H1 (cell line): ENCODE results near the gene SLFN14. TPM values are rescaled to one million over a fixed set of nuclear protein-coding genes. Genes with fewer than 3 reads are reported as not detected.

Experiments
- CTCF ChIA-PET: fragments of 300-600 bp; sonication (Branson Sonifier 250); formaldehyde crosslinking; loops from one replicate; lab custom pipeline; 2021; ENCODE audit not compliant: partially characterized antibody; lab: Charles Lee
- POLR2A ChIA-PET: fragments of 300-600 bp; sonication (Branson Sonifier 250); formaldehyde crosslinking; loops from one replicate; lab custom pipeline; 2021; ENCODE audit warnings: inconsistent platforms; ENCODE audit not compliant: partially characterized antibody; lab: Charles Lee
- DNase-seq, 2 experiments: peaks; one replicate each; pipeline versions ENCODE4 v3.0.0 to v3.0.0-alpha.2; 2010 to 2022; ENCODE audit warnings: low spot score in 2 of 2, low read depth in 1 of 2, mixed read lengths in 1 of 2
- FAIRE-seq: peaks from 2 replicates; lab custom pipeline; 2011; peaks lifted over from hg19 to GRCh38; lab: Jason Lieb, UNC
- H2AFZ ChIP-seq: 2 replicates; pipeline ENCODE4 v1.8.1; 2012; ENCODE audit warnings: low read length, inconsistent platforms
- H2AK5ac ChIP-seq: 2 replicates; pipeline ENCODE4 v1.6.1; 2013; ENCODE audit warnings: low read depth, low read length
- H2BK120ac ChIP-seq: replicated peaks from 2 replicates; pipeline ENCODE3; 2013; ENCODE audit warnings: low read depth, low read length, inconsistent platforms
- H2BK12ac ChIP-seq: 2 replicates; pipeline ENCODE4 v1.6.1; 2013; ENCODE audit warnings: low read depth, low read length
- H2BK15ac ChIP-seq: 2 replicates; pipeline ENCODE4 v1.6.1; 2013; ENCODE audit warnings: low read length
- H2BK20ac ChIP-seq: 2 replicates; pipeline ENCODE4 v1.6.1; 2013; ENCODE audit warnings: low read length
- H2BK5ac ChIP-seq: 2 replicates; pipeline ENCODE4 v1.6.1; 2013; ENCODE audit warnings: low read depth, low read length
- H3K14ac ChIP-seq: 2 replicates; pipeline ENCODE4 v1.6.1; 2013; ENCODE audit warnings: inconsistent platforms; ENCODE audit not compliant: insufficient read length
- H3K18ac ChIP-seq: 2 replicates; pipeline ENCODE4 v1.6.1; 2013; ENCODE audit warnings: low read length; ENCODE audit errors: extremely low read depth
- H3K23ac ChIP-seq: 2 replicates; pipeline ENCODE4 v1.6.1; 2013; ENCODE audit warnings: inconsistent platforms; ENCODE audit not compliant: insufficient read length
- H3K23me2 ChIP-seq: 2 replicates; pipeline ENCODE4 v1.6.1; 2013; ENCODE audit warnings: low read depth, low read length
- H3K27ac ChIP-seq: 2 replicates; pipeline ENCODE4 v1.6.1; 2011; ENCODE audit warnings: low read depth, low read length, inconsistent platforms
- H3K27me3 ChIP-seq, 4 experiments: replicated peaks in 1 of 4; 1 replicate in 1 of 4; 2 replicates in 3 of 4; pipeline versions ENCODE4 v1.6.1 to v1.8.1; 2011 to 2013; ENCODE audit warnings: low read length in 3 of 4, mild to moderate bottlenecking in 3 of 4, inconsistent platforms in 2 of 4, mixed read lengths in 2 of 4, moderate library complexity in 1 of 4; ENCODE audit not compliant: control insufficient read depth in 3 of 4, insufficient read depth in 3 of 4; ENCODE audit errors: extremely low read depth in 1 of 4
- H3K36me3 ChIP-seq, 4 experiments: 2 replicates each; pipeline versions ENCODE4 v1.6.1 to v1.8.1; 2011 to 2013; ENCODE audit warnings: mild to moderate bottlenecking in 4 of 4, low read length in 3 of 4, moderate library complexity in 2 of 4, control low read depth in 1 of 4, inconsistent platforms in 1 of 4; ENCODE audit not compliant: insufficient read depth in 4 of 4, control insufficient read depth in 2 of 4
- H3K4ac ChIP-seq: replicated peaks from 2 replicates; pipeline ENCODE3; 2013; ENCODE audit warnings: low read length, low read depth, mixed read lengths, inconsistent platforms; ENCODE audit not compliant: insufficient read length
- H3K4me1 ChIP-seq, 4 experiments: replicated peaks in 1 of 4; 1 replicate in 1 of 4; 2 replicates in 3 of 4; pipeline versions ENCODE4 v1.6.1 to v1.8.1; 2011 to 2013; ENCODE audit warnings: low read length in 3 of 4, inconsistent platforms in 2 of 4, mixed read lengths in 1 of 4; ENCODE audit not compliant: insufficient read depth in 4 of 4, control insufficient read depth in 3 of 4
- H3K4me2 ChIP-seq, 2 experiments: 2 replicates each; pipeline versions ENCODE4 v1.6.1 to v1.8.1; 2011 to 2013; ENCODE audit warnings: low read depth in 2 of 2, low read length in 2 of 2, control low read depth in 1 of 2, inconsistent platforms in 1 of 2, mild to moderate bottlenecking in 1 of 2; ENCODE audit not compliant: insufficient read depth in 1 of 2
- H3K4me3 ChIP-seq, 4 experiments: fragments of 200-600, 300-600 bp in 1 of 4; sonication (generic), shearing (Covaris generic), sonication (Bioruptor Twin) in 1 of 4; 2 replicates each; pipeline versions ENCODE4 v1.5.1 to v1.8.1; 2011 to 2016; ENCODE audit warnings: low read length in 4 of 4, low read depth in 3 of 4, control low read depth in 2 of 4, inconsistent platforms in 2 of 4, mild to moderate bottlenecking in 2 of 4, mixed read lengths in 1 of 4, moderate library complexity in 1 of 4; ENCODE audit not compliant: insufficient read depth in 2 of 4; ENCODE audit errors: extremely low read depth in 1 of 4
- H3K56ac ChIP-seq: replicated peaks from 2 replicates; pipeline ENCODE3; 2013; ENCODE audit warnings: low read depth, mild to moderate bottlenecking, mixed read lengths, low read length, inconsistent platforms; ENCODE audit not compliant: insufficient read length
- H3K79me1 ChIP-seq: 2 replicates; pipeline ENCODE4 v1.6.1; 2013; ENCODE audit warnings: low read depth, low read length, control low read depth
- H3K79me2 ChIP-seq, 2 experiments: 2 replicates each; pipeline versions ENCODE4 v1.6.1 to v1.8.1; 2012 to 2013; ENCODE audit warnings: low read length in 2 of 2, mild to moderate bottlenecking in 2 of 2, inconsistent platforms in 1 of 2; ENCODE audit not compliant: insufficient read depth in 2 of 2, control insufficient read depth in 1 of 2
- H3K9ac ChIP-seq, 4 experiments: replicated peaks in 1 of 4; 1 replicate in 1 of 4; 2 replicates in 3 of 4; pipeline versions ENCODE4 v1.6.1 to v1.8.1; 2011 to 2013; ENCODE audit warnings: low read depth in 3 of 4, low read length in 3 of 4, control low read depth in 2 of 4, mild to moderate bottlenecking in 2 of 4, moderate library complexity in 2 of 4, inconsistent platforms in 1 of 4; ENCODE audit errors: extremely low read depth in 1 of 4
- H3K9me3 ChIP-seq, 2 experiments: 2 replicates each; pipeline versions ENCODE4 v1.6.1 to v1.8.1; 2012 to 2013; ENCODE audit warnings: mild to moderate bottlenecking in 2 of 2, moderate library complexity in 2 of 2, control low read depth in 1 of 2, inconsistent platforms in 1 of 2, low read depth in 1 of 2, low read length in 1 of 2, mixed read lengths in 1 of 2; ENCODE audit not compliant: insufficient read depth in 2 of 2
- H4K20me1 ChIP-seq, 2 experiments: replicated peaks in 1 of 2; 2 replicates each; pipeline versions ENCODE3 to v1.8.1; 2011 to 2013; ENCODE audit warnings: inconsistent platforms in 2 of 2, low read length in 2 of 2, mild to moderate bottlenecking in 1 of 2; ENCODE audit not compliant: insufficient read depth in 2 of 2, control insufficient read depth in 1 of 2
- H4K5ac ChIP-seq: 2 replicates; pipeline ENCODE4 v1.6.1; 2013; ENCODE audit warnings: low read length, low read depth, mixed read lengths, inconsistent platforms; ENCODE audit not compliant: insufficient read length
- H4K8ac ChIP-seq: 2 replicates; pipeline ENCODE4 v1.8.0; 2013; ENCODE audit warnings: mild to moderate bottlenecking, moderate library complexity, low read length, inconsistent platforms; ENCODE audit not compliant: insufficient read depth; ENCODE audit errors: extremely low read depth
- H4K91ac ChIP-seq: replicated peaks from 2 replicates; pipeline ENCODE3; 2013; ENCODE audit warnings: low read length, mixed read lengths, inconsistent platforms; ENCODE audit not compliant: insufficient read length
- CBX5 ChIP-seq: fragments of 300-800, 300-1000 bp; sonication (generic); IDR thresholded peaks from 2 replicates; pipeline ENCODE4 v1.7.1; 2016; ENCODE audit warnings: antibody characterized with exemption, low read length, low read depth
- CEBPB ChIP-seq: IDR thresholded peaks from 2 replicates; pipeline ENCODE4 v1.6.1; 2012; ENCODE audit warnings: low read depth, low read length
- EGR1 ChIP-seq: IDR thresholded peaks from 2 replicates; pipeline ENCODE4 v1.6.1; 2011; ENCODE audit warnings: low read depth, low read length, borderline replicate concordance
- FOSL1 ChIP-seq: IDR thresholded peaks from 2 replicates; pipeline ENCODE4 v1.6.1; 2011; ENCODE audit warnings: mild to moderate bottlenecking, low read depth, low read length, moderate library complexity; ENCODE audit not compliant: insufficient read depth
- KDM4A ChIP-seq: IDR thresholded peaks from one replicate; pipeline ENCODE4 v1.7.1; 2012; ENCODE audit warnings: low read depth, mild to moderate bottlenecking, moderate library complexity, low read length, inconsistent platforms; ENCODE audit not compliant: severe bottlenecking
- POLR2AphosphoS5 ChIP-seq: IDR thresholded peaks from 2 replicates; pipeline ENCODE4 v1.6.1; 2011; ENCODE audit warnings: low read depth, low read length
- SIRT6 ChIP-seq: IDR thresholded peaks from one replicate; pipeline ENCODE4 v1.7.1; 2012; ENCODE audit warnings: low read length, inconsistent platforms
- SIX5 ChIP-seq: IDR thresholded peaks from 2 replicates; pipeline ENCODE4 v1.6.1; 2011; ENCODE audit warnings: mild to moderate bottlenecking, low read depth, low read length
- SP1 ChIP-seq: IDR thresholded peaks from 2 replicates; pipeline ENCODE4 v1.6.1; 2011; ENCODE audit warnings: low read depth, low read length
- YY1 ChIP-seq: IDR thresholded peaks from 2 replicates; pipeline ENCODE4 v1.6.1; 2011; ENCODE audit warnings: low read depth, mild to moderate bottlenecking, low read length
- WGBS, 2 experiments: shearing (Covaris generic) in 1 of 2; methylation state at CpG; one replicate each; pipeline versions ENCODE4 v1.1.6 to v1.1.7; 2013 to 2015; ENCODE audit warnings: low lambda C conversion rate in 2 of 2, mixed read lengths in 2 of 2, inconsistent platforms in 1 of 2, low coverage in 1 of 2, missing lambda C conversion rate in 1 of 2; ENCODE audit not compliant: insufficient replicate concordance in 2 of 2, insufficient coverage in 1 of 2, insufficient read length in 1 of 2; ENCODE audit errors: extremely low coverage in 1 of 2, missing lambda C conversion rate in 1 of 2; 5-methylcytosine and 5-hydroxymethylcytosine counted together
- polyA plus RNA-seq, 7 experiments: library from polyadenylated mRNA; depleted of rRNA in 3 of 7; stranded (reverse) in 5 of 7; unstranded in 2 of 7; fragments of >200 nt in 5 of 7; fragments of 200-250 nt in 2 of 7; gene quantifications; 1 replicate in 5 of 7; 2 replicates in 1 of 7; 4 replicates in 1 of 7; pipeline versions ENCODE4 v1.2.1 to v1.2.3, GENCODE V29; 2011 to 2013; ENCODE audit warnings: missing spikeins in 2 of 7, mixed read lengths in 2 of 7
- total RNA-seq: library from RNA; stranded (reverse); fragmentation: NEBNext Ultra II Directional; extraction: Animal tissue kit (Norgen Biotek cat#: 25700); gene quantifications from 2 replicates; pipeline ENCODE4 v1.2.1, GENCODE V29; 2021
- TF ChIP-seq, protein P1 (sequence below), 3 experiments: IDR thresholded peaks; 1 replicate in 2 of 3; 2 replicates in 1 of 3; pipeline versions ENCODE4 v1.5.1 to v1.6.1; 2011; ENCODE audit warnings: low read length in 3 of 3, mild to moderate bottlenecking in 3 of 3, inconsistent platforms in 2 of 3, low read depth in 1 of 3, moderate library complexity in 1 of 3; ENCODE audit not compliant: insufficient read depth in 1 of 3; ENCODE audit errors: control extremely low read depth in 1 of 3
- TF ChIP-seq, protein P2 (sequence below): IDR thresholded peaks from 2 replicates; pipeline ENCODE4 v1.6.1; 2012; ENCODE audit warnings: inconsistent platforms

The SLFN14 gene
- total and polyA plus RNA-seq, 2 of the 8 experiments (the other 6 are each of a cell fraction or from before 2014, with no cell fraction given), result 0.03 TPM; not detected in 1

DNA sequence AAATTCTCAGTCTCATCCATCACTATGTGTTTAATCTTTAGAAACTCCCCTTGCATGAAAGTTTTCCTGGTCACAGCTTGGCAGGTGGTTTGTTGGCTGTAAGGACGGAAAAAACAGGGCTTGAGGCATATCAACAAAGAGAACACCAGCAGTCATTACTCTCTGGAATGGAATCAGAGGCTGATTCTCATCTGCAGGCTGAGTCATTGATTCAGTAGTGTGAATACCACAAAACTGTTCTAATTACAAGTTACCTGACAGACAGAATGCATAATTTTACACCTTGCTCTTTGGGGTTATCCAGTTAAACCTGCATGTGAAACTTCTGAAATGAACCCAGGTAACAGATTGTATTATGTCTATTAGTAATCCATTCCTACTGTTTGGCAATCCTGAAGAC lies 11.6 kb downstream of the SLFN14 start:
- no peaks in the 10 kb centered on the region for H3K23me2 ChIP-seq
- no peak overlapping the region for H3K18ac ChIP-seq
- DNase-seq, result no peak
- H3K23ac ChIP-seq, result no peak overlapping the region
- no peak overlapping the region for H3K4me3 ChIP-seq
- H3K9ac ChIP-seq, result no peak overlapping the region
- H3K9me3 ChIP-seq, result no peaks in the 10 kb centered on the region
- ChIA-PET CTCF (interaction anchor here (1.0 to 4.3 kb wide), 5 partner anchors 11 to 378 kb away, joined by 3 to 25 read pairs (median 3); partner anchors contain the start of gene SLFN12L), POLR2A (interaction anchor here (0.9 kb wide), 1 partner anchor 450 kb away, joined by 3 read pairs; no protein-coding TSS in a partner anchor)
- no peak for FAIRE-seq
- no peaks in the 10 kb centered on the region for H3K79me2 ChIP-seq
- 81% methylated on average over 1 of the region's 1 CpG; no CpG with 5 or more reads in 1 of the 2 experiments for WGBS, 2 experiments
- H3K27ac ChIP-seq, result no peak overlapping the region
- no peak overlapping the region for H2AFZ ChIP-seq
- H4K20me1 ChIP-seq, result no peaks in the 10 kb centered on the region
- H3K14ac ChIP-seq, result no peak overlapping the region
- no peaks in the 10 kb centered on the region for H3K79me1 ChIP-seq
- H3K4me2 ChIP-seq, result no peak overlapping the region
- no peak overlapping the region for H2BK120ac ChIP-seq
- no peaks in the 10 kb centered on the region; a peak in 2 of 7 replicates for H3K27me3 ChIP-seq
- no peaks in the 10 kb centered on the region for H3K36me3 ChIP-seq
- no peak overlapping the region for H2AK5ac ChIP-seq
- no peaks in the 10 kb centered on the region for H3K4me1 ChIP-seq
- H2BK5ac ChIP-seq, result no peak overlapping the region
- no peak overlapping the region for H4K91ac ChIP-seq
- H4K5ac ChIP-seq, result no peak overlapping the region
- no peak overlapping the region for H2BK20ac ChIP-seq
- H2BK15ac ChIP-seq, result no peak overlapping the region
- H3K4ac ChIP-seq, result no peak overlapping the region
- H3K56ac ChIP-seq, result no peak overlapping the region
- H4K8ac ChIP-seq, result no peak overlapping the region
- H2BK12ac ChIP-seq, result no peak overlapping the region
- TF ChIP-seq EGR1, result no peak
- TF ChIP-seq SIRT6, result no peak
- no peak for TF ChIP-seq CEBPB
- TF ChIP-seq YY1, result no peak
- TF ChIP-seq CBX5, result no peak
- no peak for TF ChIP-seq POLR2AphosphoS5
- TF ChIP-seq, protein P1, sequence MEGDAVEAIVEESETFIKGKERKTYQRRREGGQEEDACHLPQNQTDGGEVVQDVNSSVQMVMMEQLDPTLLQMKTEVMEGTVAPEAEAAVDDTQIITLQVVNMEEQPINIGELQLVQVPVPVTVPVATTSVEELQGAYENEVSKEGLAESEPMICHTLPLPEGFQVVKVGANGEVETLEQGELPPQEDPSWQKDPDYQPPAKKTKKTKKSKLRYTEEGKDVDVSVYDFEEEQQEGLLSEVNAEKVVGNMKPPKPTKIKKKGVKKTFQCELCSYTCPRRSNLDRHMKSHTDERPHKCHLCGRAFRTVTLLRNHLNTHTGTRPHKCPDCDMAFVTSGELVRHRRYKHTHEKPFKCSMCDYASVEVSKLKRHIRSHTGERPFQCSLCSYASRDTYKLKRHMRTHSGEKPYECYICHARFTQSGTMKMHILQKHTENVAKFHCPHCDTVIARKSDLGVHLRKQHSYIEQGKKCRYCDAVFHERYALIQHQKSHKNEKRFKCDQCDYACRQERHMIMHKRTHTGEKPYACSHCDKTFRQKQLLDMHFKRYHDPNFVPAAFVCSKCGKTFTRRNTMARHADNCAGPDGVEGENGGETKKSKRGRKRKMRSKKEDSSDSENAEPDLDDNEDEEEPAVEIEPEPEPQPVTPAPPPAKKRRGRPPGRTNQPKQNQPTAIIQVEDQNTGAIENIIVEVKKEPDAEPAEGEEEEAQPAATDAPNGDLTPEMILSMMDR (IDR thresholded peaks at IDR 0.05; ENCODE audit: control extremely low read depth in 1 of 3, insufficient read depth in 1 of 3, low read depth in 1 of 3, low read length in 3 of 3), result no peak
- TF ChIP-seq FOSL1, result no peak
- TF ChIP-seq SIX5, result no peak
- TF ChIP-seq, protein P2, sequence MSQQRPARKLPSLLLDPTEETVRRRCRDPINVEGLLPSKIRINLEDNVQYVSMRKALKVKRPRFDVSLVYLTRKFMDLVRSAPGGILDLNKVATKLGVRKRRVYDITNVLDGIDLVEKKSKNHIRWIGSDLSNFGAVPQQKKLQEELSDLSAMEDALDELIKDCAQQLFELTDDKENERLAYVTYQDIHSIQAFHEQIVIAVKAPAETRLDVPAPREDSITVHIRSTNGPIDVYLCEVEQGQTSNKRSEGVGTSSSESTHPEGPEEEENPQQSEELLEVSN, result no peak
- TF ChIP-seq SP1, result no peak
- TF ChIP-seq KDM4A, result no peak
